ENCODE results near the gene GCNT1. TPM values are rescaled to one million over a fixed set of nuclear protein-coding genes. Genes with fewer than 3 reads are reported as not detected.

The GCNT1 gene
- total and polyA plus RNA-seq, 2 donors (not counting 1 experiment from before 2014, with no cell fraction given) = 9.1 to 31.0 TPM

DNA sequence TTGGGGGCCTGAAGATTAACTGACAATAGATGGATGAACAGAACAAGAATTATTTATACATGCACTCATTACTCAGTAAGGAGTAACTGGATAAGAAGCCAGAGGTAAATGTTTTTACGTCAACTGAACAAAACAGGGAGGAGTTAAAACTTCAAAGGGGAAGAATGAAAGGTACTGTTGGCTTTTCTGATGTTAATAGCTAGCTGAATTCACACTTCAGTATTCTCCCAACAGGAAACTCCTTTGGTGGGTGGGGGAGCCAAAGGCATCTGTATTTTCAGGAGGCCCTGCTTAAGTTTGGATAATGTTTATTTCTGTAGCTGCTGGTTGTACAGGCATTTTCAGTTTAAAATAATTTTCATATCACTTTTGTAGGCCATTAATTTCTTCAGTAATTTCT is 41.6 kb upstream of the GCNT1 start:
- ATAC-seq (ENCODE audit: low read depth) = no peak
- Histone ChIP-seq H4K20me1 (ENCODE audit: control insufficient read depth, insufficient read depth, low read length, poor library complexity, severe bottlenecking) (no peaks in the 10 kb centered on the region), H3K36me3 (replicated peaks in 1 of 2; ENCODE audit: control extremely low read depth in 1 of 2, control insufficient read depth in 1 of 2, extremely low read depth in 1 of 2, insufficient read depth in 2 of 2, low read length in 1 of 2) (no peaks in the 10 kb centered on the region), H3K27me3 (replicated peaks in 1 of 4; ENCODE audit: control extremely low read depth in 1 of 4, control insufficient read depth in 3 of 4, insufficient read depth in 4 of 4, low read length in 3 of 4) (no peaks in the 10 kb centered on the region), H3K9me3 (ENCODE audit: control extremely low read depth in 1 of 3, control insufficient read depth in 2 of 3, insufficient read depth in 1 of 3, low read length in 2 of 3) (peaks cover 0 to 7% (median 3%) of the 10 kb centered on the region in 3 donors), H3K27ac (ENCODE audit: low read length in 2 of 2) (no peak overlapping the region), H3K4me3 (ENCODE audit: control extremely low read depth in 1 of 5, extremely low read depth in 1 of 5, insufficient read depth in 1 of 5, low read depth in 2 of 5, low read length in 4 of 5) (no peak overlapping the region), H3K4me1 (ENCODE audit: control insufficient read depth in 2 of 2, insufficient read depth in 2 of 2, low read length in 2 of 2) (no peaks in the 10 kb centered on the region), H3K79me2 (ENCODE audit: control insufficient read depth, insufficient read depth, low read length) (no peaks in the 10 kb centered on the region), H3K4me2 (replicated peaks; ENCODE audit: low read depth, low read length, poor library complexity, severe bottlenecking) (no peak overlapping the region), H2AFZ (ENCODE audit: insufficient read depth, low read depth, low read length, poor library complexity, severe bottlenecking) (no peak overlapping the region), H3K9ac (ENCODE audit: low read length) (no peak overlapping the region)
- no peak overlapping the region for H3K4me3 Mint-ChIP-seq
- ChIA-PET CTCF (interaction anchor here (0.6 to 1.2 kb wide), 2 partner anchors 242 to 264 kb away, joined by 4 read pairs; no protein-coding TSS in a partner anchor), POLR2A (no interaction called here)
- H3K27me3 Mint-ChIP-seq = no peaks in the 10 kb centered on the region
- no peaks in the 10 kb centered on the region for H3K4me1 Mint-ChIP-seq
- no CpG with 5 or more reads among the region's 1 CpG for WGBS (ENCODE audit: insufficient coverage)
- peaks cover 8% of the 10 kb centered on the region for H3K9me3 Mint-ChIP-seq (ENCODE audit: insufficient read depth)
- no peak for TF ChIP-seq EZH2 (IDR thresholded peaks at IDR 0.05; ENCODE audit: borderline replicate concordance, insufficient read depth, low read depth, low read length, poor library complexity, severe bottlenecking)
- no peak for TF ChIP-seq CTCF (IDR thresholded peaks at IDR 0.05)
- no peak for DNase-seq
- intact Hi-C loops (cut with micrococcal nuclease) = no loop called here
- H3K27ac Mint-ChIP-seq = no peak overlapping the region

GRCh38 chr9:76419782-76420380 is 39.1 kb upstream of the GCNT1 start:
- Histone ChIP-seq H3K9me3 (ENCODE audit: control extremely low read depth in 1 of 3, control insufficient read depth in 2 of 3, insufficient read depth in 1 of 3, low read length in 2 of 3) (no peaks in the 10 kb centered on the region), H3K36me3 (replicated peaks in 1 of 2; ENCODE audit: control extremely low read depth in 1 of 2, control insufficient read depth in 1 of 2, extremely low read depth in 1 of 2, insufficient read depth in 2 of 2, low read length in 1 of 2) (no peaks in the 10 kb centered on the region), H2AFZ (ENCODE audit: insufficient read depth, low read depth, low read length, poor library complexity, severe bottlenecking) (no peak overlapping the region), H3K4me1 (ENCODE audit: control insufficient read depth in 2 of 2, insufficient read depth in 2 of 2, low read length in 2 of 2) (no peaks in the 10 kb centered on the region), H3K9ac (ENCODE audit: low read length) (no peak overlapping the region), H3K27ac (ENCODE audit: low read length in 2 of 2) (no peak overlapping the region), H3K27me3 (replicated peaks in 1 of 4; ENCODE audit: control extremely low read depth in 1 of 4, control insufficient read depth in 3 of 4, insufficient read depth in 4 of 4, low read length in 3 of 4) (no peaks in the 10 kb centered on the region), H4K20me1 (ENCODE audit: control insufficient read depth, insufficient read depth, low read length, poor library complexity, severe bottlenecking) (no peaks in the 10 kb centered on the region), H3K79me2 (ENCODE audit: control insufficient read depth, insufficient read depth, low read length) (no peaks in the 10 kb centered on the region), H3K4me3 (ENCODE audit: control extremely low read depth in 1 of 5, extremely low read depth in 1 of 5, insufficient read depth in 1 of 5, low read depth in 2 of 5, low read length in 4 of 5) (no peak overlapping the region), H3K4me2 (replicated peaks; ENCODE audit: low read depth, low read length, poor library complexity, severe bottlenecking) (no peak overlapping the region)
- intact Hi-C loops (cut with micrococcal nuclease) = no loop called here
- DNase-seq (no peak), ATAC-seq (ENCODE audit: low read depth) (no peak)
- ChIA-PET POLR2A (no interaction called here), CTCF (interaction anchor here (1.0 to 2.5 kb wide), 4 partner anchors 8 to 18 kb away, joined by 3 to 8 read pairs (median 4); no protein-coding TSS in a partner anchor)
- Mint-ChIP-seq H3K9me3 (ENCODE audit: insufficient read depth) (no peaks in the 10 kb centered on the region), H3K4me1 (no peaks in the 10 kb centered on the region), H3K27me3 (no peaks in the 10 kb centered on the region), H3K4me3 (no peak overlapping the region), H3K27ac (no peak overlapping the region)
- TF ChIP-seq CTCF (IDR thresholded peaks at IDR 0.05) (peak; percentile 35), EZH2 (IDR thresholded peaks at IDR 0.05; ENCODE audit: borderline replicate concordance, insufficient read depth, low read depth, low read length, poor library complexity, severe bottlenecking) (no peak)
- no CpG with 5 or more reads among the region's 2 CpGs for WGBS (ENCODE audit: insufficient coverage)
